DND-41 (cell line): ENCODE measurements around the gene NFIA.

ENCODE experiments used
- CTCF ChIP-seq: IDR thresholded peaks from 2 replicates; pipeline ENCODE4 v1.5.1; 2012; ENCODE audit warnings: borderline replicate concordance, low read length, moderate library complexity, mild to moderate bottlenecking; ENCODE audit not compliant: poor library complexity, severe bottlenecking; ENCODE audit errors: extremely low read depth
- EZH2 ChIP-seq: IDR thresholded peaks from 3 replicates; pipeline ENCODE4 v1.6.1; 2012; ENCODE audit warnings: borderline replicate concordance, low read depth, mild to moderate bottlenecking, moderate library complexity, low read length, inconsistent platforms; ENCODE audit not compliant: severe bottlenecking

GRCh38 chr1:61114178-61114870 is 32.0 kb downstream of the NFIA start:
- no peak for TF ChIP-seq CTCF
- TF ChIP-seq EZH2 = no peak
